SK-N-MC (cell line): ENCODE results near the gene DDIT4.

ENCODE experiments used
- DNase-seq: peaks from one replicate; pipeline ENCODE4 v3.0.0-alpha.2; 2011; ENCODE audit warnings: low read depth, low spot score
- H3K27ac ChIP-seq: fragments of 200-600 bp; sonication (generic); 2 replicates; pipeline ENCODE4 v1.5.1; 2016; ENCODE audit warnings: mixed run types
- H3K36me3 ChIP-seq: fragments of 200-600 bp; sonication (generic); 2 replicates; pipeline ENCODE4 v1.6.1; 2017; ENCODE audit warnings: antibody characterized with exemption, low read length, mixed read lengths; ENCODE audit not compliant: insufficient read depth
- H3K4me3 ChIP-seq: fragments of 200-600 bp; sonication (generic); 2 replicates; pipeline ENCODE4 v1.5.1; 2016
- H3K9ac ChIP-seq: fragments of 200-600 bp; sonication (generic); 2 replicates; pipeline ENCODE4 v1.8.0; 2017; ENCODE audit warnings: mixed run types, mixed read lengths; ENCODE audit not compliant: insufficient read length
- H3K9me3 ChIP-seq: fragments of 200-600 bp; sonication (generic); 2 replicates; pipeline ENCODE4 v1.6.1; 2017; ENCODE audit warnings: low read depth, mild to moderate bottlenecking, antibody characterized with exemption, low read length, moderate library complexity, mixed read lengths
- EZH2 ChIP-seq: fragments of 200-600 bp; sonication (generic); IDR thresholded peaks from one replicate; pipeline ENCODE4 v1.6.1; 2017; ENCODE audit warnings: antibody characterized with exemption
- FOXP2 ChIP-seq: optimal IDR thresholded peaks from 2 replicates; pipeline ENCODE3; 2011; ENCODE audit warnings: mild to moderate bottlenecking, moderate library complexity; ENCODE audit not compliant: insufficient read depth; ENCODE audit errors: extremely low read length, control extremely low read depth
- POLR2AphosphoS5 ChIP-seq: IDR thresholded peaks from 2 replicates; pipeline ENCODE4 v1.6.1; 2012; ENCODE audit warnings: mild to moderate bottlenecking, low read depth, low read length, borderline replicate concordance

DDIT4 gene

GRCh38 chr10:72235544-72236279 is 38.0 kb upstream of the DDIT4 start:
- Histone ChIP-seq H3K4me3 (no peak overlapping the region), H3K27ac (peak overlapping the region; percentile 31; the same call in 1 of the 2 replicates), H3K36me3 (peaks cover 24% of the 10 kb centered on the region), H3K9ac (no peak overlapping the region), H3K9me3 (no peaks in the 10 kb centered on the region)
- no peak for TF ChIP-seq FOXP2
- TF ChIP-seq POLR2AphosphoS5: no peak
- no peak for TF ChIP-seq EZH2
- DNase-seq: no peak

- TF ChIP-seq EZH2 (no peak), POLR2AphosphoS5 (no peak), FOXP2 (no peak)
Measured at GRCh38 chr10:72238392-72239175, 35.1 kb upstream of the DDIT4 start.

GRCh38 chr10:72239409-72239808 is 34.3 kb upstream of the DDIT4 start:
- Histone ChIP-seq H3K27ac (no peak overlapping the region), H3K9ac (no peak overlapping the region), H3K36me3 (peaks cover 8% of the 10 kb centered on the region), H3K4me3 (no peak overlapping the region), H3K9me3 (no peaks in the 10 kb centered on the region)
- DNase-seq: no peak
- no peak for TF ChIP-seq FOXP2
- TF ChIP-seq POLR2AphosphoS5: no peak
- TF ChIP-seq EZH2: no peak

More at GRCh38 chr10:72238392-72239175, 35.1 kb upstream of the DDIT4 start:
- H3K9me3 ChIP-seq: no peaks in the 10 kb centered on the region
- no peak for DNase-seq
- H3K27ac ChIP-seq: no peak overlapping the region
- H3K9ac ChIP-seq: no peak overlapping the region
- no peak overlapping the region for H3K4me3 ChIP-seq
- H3K36me3 ChIP-seq: peaks cover 12% of the 10 kb centered on the region

- no peak for TF ChIP-seq POLR2AphosphoS5
- TF ChIP-seq FOXP2: no peak
- no peak for TF ChIP-seq EZH2
- Histone ChIP-seq H3K9me3 (no peaks in the 10 kb centered on the region), H3K36me3 (0 out of 2 replicates have a peak, but pooled peaks cover 3% of the 10 kb centered on the region), H3K27ac (no peak overlapping the region), H3K4me3 (no peak overlapping the region), H3K9ac (no peak overlapping the region)
- no peak for DNase-seq
Measured at GRCh38 chr10:72240371-72240770, 33.4 kb upstream of the DDIT4 start.

GRCh38 chr10:72241691-72242252 is 32.0 kb upstream of the DDIT4 start:
- Histone ChIP-seq H3K4me3 (no peak overlapping the region), H3K27ac (no peak overlapping the region)
- DNase-seq: no peak

GRCh38 chr10:72242675-72243074 is 31.0 kb upstream of the DDIT4 start:
- H3K4me3 ChIP-seq: no peak overlapping the region
- TF ChIP-seq EZH2: no peak
- no peak for TF ChIP-seq POLR2AphosphoS5
- no peak for TF ChIP-seq FOXP2
- DNase-seq: no peak
- H3K36me3 ChIP-seq: no peaks in the 10 kb centered on the region
- H3K27ac ChIP-seq: no peak overlapping the region
- H3K9ac ChIP-seq: no peak overlapping the region
- H3K9me3 ChIP-seq: no peaks in the 10 kb centered on the region

More at GRCh38 chr10:72241691-72242252, 32.0 kb upstream of the DDIT4 start:
- no peak for TF ChIP-seq EZH2
- Histone ChIP-seq H3K9me3 (no peaks in the 10 kb centered on the region), H3K36me3 (no peaks in the 10 kb centered on the region), H3K9ac (no peak overlapping the region)

GRCh38 chr10:72243822-72244437 is 29.8 kb upstream of the DDIT4 start:
- Histone ChIP-seq H3K27ac (peak overlapping the region; percentile 90), H3K9ac (no peak overlapping the region), H3K36me3 (no peaks in the 10 kb centered on the region), H3K9me3 (no peaks in the 10 kb centered on the region), H3K4me3 (no peak overlapping the region)
- TF ChIP-seq POLR2AphosphoS5 (no peak), EZH2 (no peak), FOXP2 (no peak)
- DNase-seq: no peak

- TF ChIP-seq EZH2 (no peak), POLR2AphosphoS5 (no peak), FOXP2 (no peak)
- no peak for DNase-seq
- H3K9ac ChIP-seq: no peak overlapping the region
- H3K9me3 ChIP-seq: no peaks in the 10 kb centered on the region
- no peaks in the 10 kb centered on the region for H3K36me3 ChIP-seq
- peak overlapping the region; percentile 90 for H3K27ac ChIP-seq
- H3K4me3 ChIP-seq: no peak overlapping the region
Measured at GRCh38 chr10:72244573-72245038, 29.1 kb upstream of the DDIT4 start.
